ENCODE results near the gene HPCA.
A peak's percentile ranks its signal among the peaks of the same experiment; 100 is the strongest.

Gene HPCA

GRCh38 chr1:32890516-32891240 is 4.4 kb downstream of the HPCA start:
- DNase-seq = no peak

- DNase-seq = no peak
Observed at GRCh38 chr1:32891241-32891570, 4.9 kb downstream of the HPCA start.

- DNase-seq = no peak
Observed at GRCh38 chr1:32891630-32892029, 5.3 kb downstream of the HPCA start.

- DNase-seq = peak; percentile 43
Observed at GRCh38 chr1:32892368-32893197, 6.3 kb downstream of the HPCA start.

GRCh38 chr1:32893198-32894018 is 7.1 kb downstream of the HPCA start:
- peak; percentile 34 for DNase-seq

GRCh38 chr1:32894019-32894600 is 7.8 kb downstream of the HPCA start:
- DNase-seq = no peak

- no peak for DNase-seq
Observed at GRCh38 chr1:32894681-32895080, 8.4 kb downstream of the HPCA start.

- no peak for DNase-seq
Observed at GRCh38 chr1:32895325-32896215, 9.3 kb downstream of the HPCA start.

- DNase-seq = no peak
Observed at GRCh38 chr1:32896451-32896850, 10.2 kb downstream of the HPCA start.

- no peak for DNase-seq
Observed at GRCh38 chr1:32897082-32898049, 11.1 kb downstream of the HPCA start.

GRCh38 chr1:32898056-32898455 is 11.8 kb downstream of the HPCA start:
- DNase-seq = no peak

- no peak for DNase-seq
Observed at GRCh38 chr1:32898958-32899357, 12.7 kb downstream of the HPCA start.

- DNase-seq = no peak
Observed at GRCh38 chr1:32899586-32900296, 13.4 kb downstream of the HPCA start.

- no peak for DNase-seq
Observed at GRCh38 chr1:32900371-32900955, 14.2 kb downstream of the HPCA start.

- peak; percentile 48 for DNase-seq
Observed at GRCh38 chr1:32900956-32901822, 14.9 kb downstream of the HPCA start, which contains the start of gene TMEM54. Gene TMEM54, minus strand, starts transcription at chr1:32901389. Its CDS starts 151 bp downstream, at chr1:32901238.

GRCh38 chr1:32901823-32902534 is 15.7 kb downstream of the HPCA start:
- DNase-seq = no peak

- no peak for DNase-seq
Observed at GRCh38 chr1:32902535-32902920, 16.2 kb downstream of the HPCA start.

All from fibroblast of skin of right biceps (primary cell).